Caco-2 (cell line): Measurements from ENCODE around the gene ST6GALNAC2. TPM values are rescaled to one million over a fixed set of nuclear protein-coding genes. Genes with fewer than 3 reads are reported as not detected.

ENCODE experiments used
- BruUV-seq: library from RNA; stranded (reverse); fragments of 400-500 nt; replicated peaks from 2 replicates; lab custom pipeline; 2021; lab: Mats Ljungman, UMichigan
- CTCF ChIA-PET: fragments of 300-600 bp; sonication (Branson Sonifier 250); formaldehyde crosslinking; loops from one replicate; lab custom pipeline; 2022; ENCODE audit warnings: antibody characterized with exemption; lab: Charles Lee
- POLR2A ChIA-PET: fragments of 300-600 bp; sonication (Branson Sonifier 250); formaldehyde crosslinking; loops from one replicate; lab custom pipeline; 2022; ENCODE audit warnings: antibody characterized with exemption; lab: Charles Lee
- DNase-seq, 2 experiments: peaks; one replicate each; pipeline versions ENCODE4 v3.0.0 to v3.0.0-alpha.2; 2020 to 2022
- H3K27me3 ChIP-seq: replicated peaks from 2 replicates; pipeline ENCODE4 v1.6.0; 2011; ENCODE audit warnings: low read length; ENCODE audit not compliant: control insufficient read depth, insufficient read depth
- H3K36me3 ChIP-seq: 2 replicates; pipeline ENCODE4 v1.5.1; 2011; ENCODE audit warnings: low read length; ENCODE audit not compliant: control insufficient read depth, insufficient read depth
- H3K4me1 ChIP-seq: fragments of 250-450 bp; sonication (Bioruptor Pico); 2 replicates; pipeline ENCODE4 v1.5.1; 2020; ENCODE audit warnings: mild to moderate bottlenecking
- H3K4me3 ChIP-seq: 2 replicates; pipeline ENCODE4 v1.5.1; 2011; ENCODE audit warnings: low read depth, mild to moderate bottlenecking, control low read depth, low read length
- H3K9me3 ChIP-seq: fragments of 250-450 bp; sonication (Bioruptor Pico); 2 replicates; pipeline ENCODE4 v1.5.1; 2020; ENCODE audit warnings: mild to moderate bottlenecking, moderate library complexity
- H3K27ac Mint-ChIP-seq: one replicate; pipeline ENCODE4 v1.8.0; 2022; ENCODE audit warnings: mixed read lengths; ENCODE audit not compliant: unreplicated experiment
- H3K27me3 Mint-ChIP-seq: one replicate; pipeline ENCODE4 v1.8.0; 2022; ENCODE audit warnings: mixed read lengths; ENCODE audit not compliant: insufficient read depth, unreplicated experiment
- H3K36me3 Mint-ChIP-seq: one replicate; pipeline ENCODE4 v1.8.0; 2022; ENCODE audit warnings: mild to moderate bottlenecking, mixed read lengths; ENCODE audit not compliant: insufficient read depth, unreplicated experiment
- H3K4me1 Mint-ChIP-seq: one replicate; pipeline ENCODE4 v1.8.0; 2022; ENCODE audit warnings: low read depth, mixed read lengths; ENCODE audit not compliant: unreplicated experiment
- H3K4me3 Mint-ChIP-seq: one replicate; pipeline ENCODE4 v1.8.0; 2022; ENCODE audit warnings: mild to moderate bottlenecking, moderate library complexity, mixed read lengths; ENCODE audit not compliant: unreplicated experiment
- H3K9me3 Mint-ChIP-seq: one replicate; pipeline ENCODE4 v1.8.0; 2022; ENCODE audit warnings: mixed read lengths; ENCODE audit not compliant: unreplicated experiment
- intact Hi-C: fragments of 100-400 bp; cut with micrococcal nuclease; formaldehyde crosslinking; loops from one replicate; pipeline ENCODE4 v1.10.0; 2022; ENCODE audit not compliant: unreplicated experiment
- total RNA-seq: library from RNA; stranded (reverse); gene quantifications from 2 replicates; pipeline ENCODE4 v1.2.3, GENCODE V29; 2022
- TF ChIP-seq, protein P1 (sequence below), 2 experiments: fragments of 200-600 bp in 1 of 2; IDR thresholded peaks; 1 replicate in 1 of 2; 2 replicates in 1 of 2; pipeline versions ENCODE4 v1.5.1 to v1.8.0; 2011 to 2022; ENCODE audit warnings: antibody characterized with exemption in 1 of 2, control low read depth in 1 of 2, inconsistent platforms in 1 of 2, low read depth in 1 of 2, low read length in 1 of 2, mild to moderate bottlenecking in 1 of 2, moderate library complexity in 1 of 2; ENCODE audit not compliant: insufficient read depth in 1 of 2, severe bottlenecking in 1 of 2, unreplicated experiment in 1 of 2

ST6GALNAC2 gene
- total RNA-seq, 1 experiment from 2014 or later: 0.77 TPM

DNA sequence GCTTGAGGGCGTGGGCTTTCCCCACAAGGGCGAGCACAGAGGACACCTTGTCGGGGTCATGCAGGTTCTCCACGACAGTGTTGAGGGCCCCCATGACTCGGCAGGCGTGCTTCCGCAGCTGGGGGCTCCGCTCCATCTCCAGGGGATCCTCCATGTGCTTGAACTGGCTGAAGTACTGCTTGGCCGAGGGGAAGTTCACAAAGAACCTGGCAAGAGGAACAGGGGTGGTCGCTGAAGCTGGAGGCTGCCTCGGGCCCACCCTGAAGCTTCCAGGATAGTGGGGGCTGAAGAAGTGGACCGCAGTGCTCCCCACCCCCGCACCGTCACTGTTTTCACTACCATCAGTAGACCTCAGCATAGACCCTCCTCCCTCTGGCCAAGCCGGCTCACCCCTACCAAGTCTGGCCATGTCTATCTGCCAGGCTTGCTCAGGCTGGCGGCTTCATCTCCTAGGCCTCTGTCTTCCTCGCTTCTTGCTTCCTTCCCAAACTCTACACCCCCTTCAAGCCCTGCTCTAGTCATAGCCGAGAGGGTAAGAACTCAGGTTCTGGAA, 54.1 kb downstream of the ST6GALNAC2 start:
- Mint-ChIP-seq H3K27ac (peak overlapping the region; percentile 43), H3K4me3 (no peak overlapping the region), H3K27me3 (no peaks in the 10 kb centered on the region), H3K4me1 (peaks cover 15% of the 10 kb centered on the region), H3K9me3 (no peaks in the 10 kb centered on the region), H3K36me3 (no peaks in the 10 kb centered on the region)
- intact Hi-C loops: no loop called here
- no TSS peak for BruUV-seq
- Histone ChIP-seq H3K4me1 (peaks cover 20% of the 10 kb centered on the region), H3K27me3 (no peaks in the 10 kb centered on the region), H3K4me3 (no peak overlapping the region), H3K36me3 (no peaks in the 10 kb centered on the region), H3K9me3 (no peaks in the 10 kb centered on the region)
- TF ChIP-seq, protein P1, sequence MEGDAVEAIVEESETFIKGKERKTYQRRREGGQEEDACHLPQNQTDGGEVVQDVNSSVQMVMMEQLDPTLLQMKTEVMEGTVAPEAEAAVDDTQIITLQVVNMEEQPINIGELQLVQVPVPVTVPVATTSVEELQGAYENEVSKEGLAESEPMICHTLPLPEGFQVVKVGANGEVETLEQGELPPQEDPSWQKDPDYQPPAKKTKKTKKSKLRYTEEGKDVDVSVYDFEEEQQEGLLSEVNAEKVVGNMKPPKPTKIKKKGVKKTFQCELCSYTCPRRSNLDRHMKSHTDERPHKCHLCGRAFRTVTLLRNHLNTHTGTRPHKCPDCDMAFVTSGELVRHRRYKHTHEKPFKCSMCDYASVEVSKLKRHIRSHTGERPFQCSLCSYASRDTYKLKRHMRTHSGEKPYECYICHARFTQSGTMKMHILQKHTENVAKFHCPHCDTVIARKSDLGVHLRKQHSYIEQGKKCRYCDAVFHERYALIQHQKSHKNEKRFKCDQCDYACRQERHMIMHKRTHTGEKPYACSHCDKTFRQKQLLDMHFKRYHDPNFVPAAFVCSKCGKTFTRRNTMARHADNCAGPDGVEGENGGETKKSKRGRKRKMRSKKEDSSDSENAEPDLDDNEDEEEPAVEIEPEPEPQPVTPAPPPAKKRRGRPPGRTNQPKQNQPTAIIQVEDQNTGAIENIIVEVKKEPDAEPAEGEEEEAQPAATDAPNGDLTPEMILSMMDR (IDR thresholded peaks at IDR 0.05; ENCODE audit: insufficient read depth in 1 of 2, low read depth in 1 of 2, low read length in 1 of 2, severe bottlenecking in 1 of 2, unreplicated experiment in 1 of 2): no peak
- ChIA-PET CTCF (no interaction called here), POLR2A (no interaction called here)
- no peak for DNase-seq

DNA sequence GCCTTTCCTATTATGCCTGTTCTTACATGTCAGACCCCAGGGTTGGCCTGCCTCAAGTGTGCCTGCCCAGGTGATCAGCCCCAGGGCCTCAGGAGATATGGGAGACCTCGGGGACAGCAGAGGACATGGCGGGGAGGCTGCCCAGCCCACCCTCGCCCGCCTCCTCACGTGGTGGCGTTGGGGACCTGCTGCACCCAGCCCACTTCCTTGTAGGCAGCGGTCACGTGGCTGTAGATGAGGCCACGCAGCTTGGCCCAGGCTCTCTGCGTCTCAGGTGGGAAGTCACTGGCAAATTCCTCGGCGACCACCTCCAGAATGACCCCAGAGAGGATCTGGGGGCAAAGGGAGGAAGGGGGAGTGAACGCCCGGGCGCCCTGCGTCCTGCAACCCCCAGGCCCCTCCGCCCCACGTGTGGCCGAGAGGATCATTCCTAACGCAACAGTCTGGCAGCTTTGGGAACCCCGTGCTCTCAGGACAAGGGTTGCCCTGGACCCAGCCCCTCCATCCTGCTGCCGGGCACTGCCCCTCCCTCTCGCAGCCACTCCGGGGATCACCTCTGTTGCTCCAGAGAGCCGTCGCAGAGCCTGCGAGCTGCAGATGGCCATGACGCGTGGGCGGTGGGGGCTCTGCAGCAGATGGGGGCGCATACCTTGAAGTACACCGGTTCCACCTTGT, 54.7 kb downstream of the ST6GALNAC2 start:
- POLR2A ChIA-PET: no interaction called here
- no peak overlapping the region for H3K4me3 ChIP-seq
- peaks cover 20% of the 10 kb centered on the region for H3K4me1 ChIP-seq
- H3K27me3 ChIP-seq: no peaks in the 10 kb centered on the region
- TF ChIP-seq, protein P1 (IDR thresholded peaks at IDR 0.05; ENCODE audit: insufficient read depth in 1 of 2, low read depth in 1 of 2, low read length in 1 of 2, severe bottlenecking in 1 of 2, unreplicated experiment in 1 of 2): no peak
- Mint-ChIP-seq H3K27me3 (no peaks in the 10 kb centered on the region), H3K9me3 (no peaks in the 10 kb centered on the region), H3K36me3 (no peaks in the 10 kb centered on the region), H3K4me1 (peaks cover 15% of the 10 kb centered on the region), H3K27ac (no peak overlapping the region), H3K4me3 (no peak overlapping the region)
- intact Hi-C loops: no loop called here
- H3K36me3 ChIP-seq: no peaks in the 10 kb centered on the region
- no peak for DNase-seq
- CTCF ChIA-PET: no interaction called here
- BruUV-seq: no TSS peak
- no peaks in the 10 kb centered on the region for H3K9me3 ChIP-seq

DNA sequence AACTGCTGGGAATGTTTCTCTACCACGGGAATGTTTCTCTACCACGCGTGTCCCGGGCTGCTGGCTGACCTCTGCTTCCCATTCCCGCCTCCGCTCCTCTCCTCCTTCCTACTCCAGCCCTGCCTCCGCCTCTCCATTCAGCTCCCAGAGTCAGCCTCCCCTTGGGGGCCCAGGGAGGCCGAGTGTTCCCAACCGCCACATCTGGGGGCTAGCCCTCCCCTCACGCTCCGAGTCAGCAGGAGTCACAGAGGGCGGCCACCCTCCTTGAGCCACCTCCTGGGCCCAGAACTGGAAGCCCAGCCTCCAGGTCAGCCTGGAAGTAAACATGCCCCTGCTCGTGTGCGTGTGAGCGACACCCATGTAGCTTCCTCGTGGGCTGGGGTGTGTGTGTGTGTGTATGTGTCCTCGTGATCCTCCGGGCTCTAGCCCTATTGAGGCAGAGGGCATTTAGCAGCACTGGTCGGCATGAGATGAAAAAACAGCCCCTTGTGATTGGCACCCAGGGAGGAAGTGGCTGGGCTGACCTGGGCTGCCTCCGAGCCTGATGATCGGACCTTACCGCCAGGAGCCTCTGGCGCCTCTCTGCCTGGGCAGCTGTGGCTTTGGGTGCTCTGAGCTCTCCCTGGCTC, 55.5 kb downstream of the ST6GALNAC2 start:
- TF ChIP-seq, protein P1 (IDR thresholded peaks at IDR 0.05; ENCODE audit: insufficient read depth in 1 of 2, low read depth in 1 of 2, low read length in 1 of 2, severe bottlenecking in 1 of 2, unreplicated experiment in 1 of 2): no peak
- intact Hi-C loops: no loop called here
- H3K9me3 Mint-ChIP-seq: no peaks in the 10 kb centered on the region
- POLR2A ChIA-PET: no interaction called here
- no peak for DNase-seq
- H3K36me3 Mint-ChIP-seq: no peaks in the 10 kb centered on the region
- Histone ChIP-seq H3K27me3 (no peaks in the 10 kb centered on the region), H3K9me3 (no peaks in the 10 kb centered on the region), H3K4me1 (peaks cover 23% of the 10 kb centered on the region), H3K4me3 (no peak overlapping the region), H3K36me3 (no peaks in the 10 kb centered on the region)
- CTCF ChIA-PET: no interaction called here
- BruUV-seq: no TSS peak
- no peaks in the 10 kb centered on the region for H3K27me3 Mint-ChIP-seq
- peaks cover 15% of the 10 kb centered on the region for H3K4me1 Mint-ChIP-seq
- H3K4me3 Mint-ChIP-seq: no peak overlapping the region
- H3K27ac Mint-ChIP-seq: peak overlapping the region; percentile 3
